Prostate gland (tissue), 2 donors: ENCODE data around the gene COA6. TPM values are rescaled to one million over a fixed set of nuclear protein-coding genes. Genes with fewer than 3 reads are reported as not detected.
"Not testable (repeated sequence)": the region's sequence is repeated elsewhere in the genome, so short reads cannot be mapped to it uniquely, and the experiment has no call there.

Source experiments
- DNase-seq: peaks from one replicate; pipeline ENCODE4 v3.0.0-alpha.2; 2019; ENCODE audit warnings: low spot score
- H3K27ac ChIP-seq, 2 donors: fragments of 200-600 bp; sonication (generic); 2 replicates each; pipeline ENCODE4 v1.5.1; 2017 to 2019
- H3K27me3 ChIP-seq: fragments of 200-600 bp; sonication (generic); replicated peaks from 2 replicates; pipeline ENCODE4 v1.5.1; 2019; ENCODE audit not compliant: insufficient read depth
- H3K36me3 ChIP-seq, 2 donors: fragments of 200-600 bp; sonication (generic); 1 replicate in 1 of 2; 2 replicates in 1 of 2; pipeline versions ENCODE4 v1.5.1 to v1.8.1; 2017 to 2019
- H3K4me1 ChIP-seq: fragments of 200-600 bp; sonication (generic); replicated peaks from 2 replicates; pipeline ENCODE4 v1.5.1; 2019
- H3K4me3 ChIP-seq, 2 donors: fragments of 200-600 bp; sonication (generic); 2 replicates each; pipeline ENCODE4 v1.5.1; 2017 to 2019
- H3K9me3 ChIP-seq: fragments of 200-600 bp; sonication (generic); 2 replicates; pipeline ENCODE4 v1.5.1; 2017
- CTCF ChIP-seq, 4 experiments: fragments of 200-600 bp in 2 of 4; fragments of 450-650 bp in 2 of 4; sonication (generic) in 2 of 4; IDR thresholded peaks; 1 replicate in 3 of 4; 2 replicates in 1 of 4; pipeline ENCODE4 v1.5.1; 2016 to 2019; ENCODE audit warnings: antibody characterized with exemption in 4 of 4, mild to moderate bottlenecking in 2 of 4, moderate library complexity in 2 of 4
- POLR2A ChIP-seq: fragments of 450-650 bp; IDR thresholded peaks from one replicate; pipeline ENCODE4 v1.6.1; 2016; ENCODE audit warnings: antibody characterized with exemption, mild to moderate bottlenecking
- POLR2AphosphoS5 ChIP-seq: sonication (generic); formaldehyde crosslinking; IDR thresholded peaks from one replicate; pipeline ENCODE4 v1.6.1; 2017; ENCODE audit warnings: antibody characterized with exemption
- WGBS: methylation state at CpG from one replicate; pipeline ENCODE4 v1.1.5; 2018; 5-methylcytosine and 5-hydroxymethylcytosine counted together
- intact Hi-C: fragments of 100-400 bp; cut with DNase I; formaldehyde crosslinking; loops from one replicate; pipeline ENCODE4 v1.14.2; 2022
- total RNA-seq, 2 donors: library from RNA; depleted of rRNA; stranded (reverse); fragments of >200 nt; gene quantifications; one replicate each; pipeline ENCODE4 v1.1.0, GENCODE V29; 2016

Gene COA6
- total RNA-seq, 2 donors from 2014 or later, result 16.0 to 31.3 TPM

GRCh38 chr1:234396871-234397270 lies 23.6 kb downstream of the COA6 start:
- intact Hi-C loops, result no loop called here
- no peak overlapping the region for H3K4me3 ChIP-seq
- H3K27me3 ChIP-seq, result no peaks in the 10 kb centered on the region
- no peaks in the 10 kb centered on the region for H3K9me3 ChIP-seq
- H3K36me3 ChIP-seq, result no peaks in the 10 kb centered on the region
- no peak overlapping the region for H3K27ac ChIP-seq
- no peaks in the 10 kb centered on the region for H3K4me1 ChIP-seq
- TF ChIP-seq POLR2A (no peak), POLR2AphosphoS5 (no peak), CTCF (IDR thresholded peaks at IDR 0.05) (no peak)
- DNase-seq, result no peak
- 92% methylated on average over 6 of the region's 6 CpGs for WGBS

- Histone ChIP-seq H3K4me1 (no peaks in the 10 kb centered on the region), H3K9me3 (no peaks in the 10 kb centered on the region), H3K4me3 (no peak overlapping the region), H3K27me3 (no peaks in the 10 kb centered on the region), H3K27ac (no peak overlapping the region), H3K36me3 (no peaks in the 10 kb centered on the region)
- 67% methylated on average over 3 of the region's 5 CpGs for WGBS
- no peak for TF ChIP-seq CTCF (IDR thresholded peaks at IDR 0.05)
- no peak for TF ChIP-seq POLR2A
- no peak for TF ChIP-seq POLR2AphosphoS5
- DNase-seq, result no peak
- intact Hi-C loops, result no loop called here
Observed at GRCh38 chr1:234397732-234398131, 24.5 kb downstream of the COA6 start.

- no peaks in the 10 kb centered on the region for H3K27me3 ChIP-seq
- no peaks in the 10 kb centered on the region for H3K4me1 ChIP-seq
- no peak overlapping the region for H3K27ac ChIP-seq
- no peak overlapping the region for H3K4me3 ChIP-seq
- H3K9me3 ChIP-seq, result no peaks in the 10 kb centered on the region
- DNase-seq, result no peak
- no peaks in the 10 kb centered on the region for H3K36me3 ChIP-seq
- intact Hi-C loops, result no loop called here
- 41% methylated on average over 8 of the region's 8 CpGs for WGBS
- TF ChIP-seq POLR2AphosphoS5 (no peak), CTCF (IDR thresholded peaks at IDR 0.05) (no peak), POLR2A (no peak)
Observed at GRCh38 chr1:234398849-234399381, 25.7 kb downstream of the COA6 start.

GRCh38 chr1:234399515-234399914 lies 26.3 kb downstream of the COA6 start:
- intact Hi-C loops, H3K27me3 ChIP-seq, DNase-seq, H3K9me3 ChIP-seq, H3K27ac ChIP-seq, H3K36me3 ChIP-seq, H3K4me1 ChIP-seq, H3K4me3 ChIP-seq: not testable (repeated sequence)
- WGBS, result 92% methylated on average over 6 of the region's 6 CpGs

GRCh38 chr1:234400773-234401172 lies 27.5 kb downstream of the COA6 start:
- intact Hi-C loops, result no loop called here
- H3K4me1 ChIP-seq, result no peaks in the 10 kb centered on the region
- no peaks in the 10 kb centered on the region for H3K27me3 ChIP-seq
- no peak for DNase-seq
- TF ChIP-seq POLR2A (no peak), CTCF (IDR thresholded peaks at IDR 0.05) (no peak), POLR2AphosphoS5 (no peak)
- H3K27ac ChIP-seq, result no peak overlapping the region
- no peaks in the 10 kb centered on the region for H3K36me3 ChIP-seq
- H3K4me3 ChIP-seq, result no peak overlapping the region
- no peaks in the 10 kb centered on the region for H3K9me3 ChIP-seq
